GM12874 (cell line): ENCODE results near the gene ABCC4.

Experiments used
- CTCF ChIP-seq: IDR thresholded peaks from 2 replicates; pipeline ENCODE4 v1.5.1; 2011; ENCODE audit warnings: low read depth, mild to moderate bottlenecking, control low read depth, low read length, moderate library complexity; ENCODE audit not compliant: insufficient read depth

Gene ABCC4

GRCh38 chr13:95153647-95154412 is 147.4 kb downstream of the ABCC4 start:
- TF ChIP-seq CTCF: no peak

- TF ChIP-seq CTCF: no peak
These were observed 149.2 kb downstream of the ABCC4 start for GRCh38 chr13:95151942-95152587.

DNA sequence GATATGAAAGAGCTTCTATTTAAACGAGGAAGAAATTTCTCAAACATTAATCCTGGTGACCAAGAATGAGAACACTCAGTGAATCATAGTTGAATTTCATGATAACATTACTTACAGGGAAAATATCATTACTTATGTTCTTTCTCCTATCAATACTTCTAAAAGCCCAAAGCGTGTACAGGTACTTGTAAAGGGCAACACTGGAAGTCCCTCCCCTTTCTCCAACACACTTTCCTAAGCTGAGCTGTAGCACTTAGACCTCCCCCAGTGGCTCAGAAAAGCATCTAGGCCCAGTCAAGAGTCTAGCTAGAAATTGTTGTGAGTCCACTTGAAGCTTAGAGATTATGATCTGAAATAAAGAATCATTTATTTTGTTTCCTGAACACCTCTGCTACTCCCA is 150.7 kb downstream of the ABCC4 start:
- TF ChIP-seq CTCF: no peak

- TF ChIP-seq CTCF: no peak
These were observed 154.8 kb downstream of the ABCC4 start for GRCh38 chr13:95146486-95146885.

DNA sequence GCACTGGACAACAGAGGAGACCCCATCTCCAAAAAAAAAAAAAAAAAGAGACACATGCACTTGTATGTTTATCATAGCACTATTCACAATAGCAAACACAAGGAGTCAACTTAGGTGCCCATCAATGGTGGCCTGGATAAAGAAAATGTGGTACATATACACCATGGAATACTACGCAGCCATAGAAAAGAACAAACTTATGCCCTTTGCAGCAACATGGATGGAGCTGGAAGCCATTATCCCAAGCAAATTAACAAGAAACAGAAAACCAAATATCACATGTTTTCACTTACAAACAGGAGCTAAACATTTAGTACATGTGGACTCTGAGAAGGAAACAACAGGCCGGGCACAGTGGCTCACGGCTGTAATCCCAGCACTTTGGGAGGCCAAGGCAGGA is 155.7 kb downstream of the ABCC4 start:
- no peak for TF ChIP-seq CTCF

DNA sequence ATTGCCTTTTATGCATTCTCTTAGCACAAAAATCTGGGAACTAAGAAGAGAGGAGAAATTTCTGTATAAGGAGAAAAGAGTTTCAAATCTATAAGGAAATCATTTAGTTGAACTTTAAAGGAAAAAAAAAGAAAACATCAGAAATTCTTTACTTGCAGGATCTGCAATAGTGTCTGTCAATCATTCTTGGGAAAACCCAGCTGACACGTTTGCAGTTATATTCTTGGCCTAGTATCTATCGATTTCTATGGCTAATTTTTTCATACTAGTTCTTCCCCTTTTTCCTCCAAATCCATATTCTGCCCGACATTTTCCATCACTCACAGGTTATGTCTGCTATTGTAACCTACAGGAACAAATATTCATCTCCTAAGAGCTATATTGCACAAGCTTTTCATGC is 160.7 kb downstream of the ABCC4 start:
- no peak for TF ChIP-seq CTCF

DNA sequence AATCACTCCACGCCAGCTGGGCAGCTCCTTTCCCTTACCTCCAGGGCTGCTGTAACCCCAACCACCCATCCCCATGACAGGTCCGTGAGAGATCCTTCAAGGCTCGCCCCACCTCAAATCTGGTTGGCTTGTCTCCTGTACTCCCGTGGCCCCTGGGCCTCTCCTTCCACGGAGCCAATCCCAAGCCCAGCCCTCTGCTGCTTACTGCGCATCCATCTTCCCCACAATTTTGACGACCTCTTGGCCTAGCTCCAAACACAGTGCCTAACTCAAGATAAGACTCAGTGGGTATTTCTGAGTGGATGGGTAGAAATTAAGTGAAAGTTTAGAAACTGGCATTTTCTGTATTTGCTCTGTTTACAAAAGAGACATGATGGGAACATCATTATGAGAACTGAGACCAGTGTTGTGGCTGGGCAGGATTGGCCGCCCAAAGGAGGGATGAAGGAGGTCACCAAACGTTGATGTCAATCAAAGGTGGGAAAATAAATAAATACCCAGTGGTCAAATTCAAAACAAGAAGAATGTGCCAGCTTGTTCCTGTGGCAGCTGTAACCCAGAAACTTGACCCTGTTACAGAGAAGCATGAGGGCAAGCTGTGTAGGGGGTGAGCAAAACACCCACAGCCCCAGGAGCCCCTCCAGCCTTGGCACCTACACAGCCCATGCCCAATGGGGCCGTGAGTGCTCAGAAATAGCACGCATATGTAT is 162.2 kb downstream of the ABCC4 start:
- TF ChIP-seq CTCF: no peak
